IMR-90 (cell line): ENCODE results near the gene GAPT. TPM values are rescaled to one million over a fixed set of nuclear protein-coding genes. Genes with fewer than 3 reads are reported as not detected.

Source experiments
- ATAC-seq: fragments of 200-7000 bp; cut with Tn5 transposase; 2 replicates; pipeline ENCODE4 v1.9.1; 2020; ENCODE audit warnings: low read depth, mild to moderate bottlenecking, moderate library complexity
- BruUV-seq: library from RNA; stranded (reverse); fragments of 400-500 nt; replicated peaks from 2 replicates; lab custom pipeline; 2021; lab: Mats Ljungman, UMichigan
- CTCF ChIA-PET: fragments of 300-600 bp; formaldehyde crosslinking; extraction: SDS; loops from one replicate; lab custom pipeline; 2021; ENCODE audit warnings: antibody characterized with exemption; lab: Yijun Ruan, JAX
- POLR2A ChIA-PET: fragments of 300-600 bp; sonication (Branson Sonifier 250); formaldehyde crosslinking; loops from one replicate; lab custom pipeline; 2022; ENCODE audit warnings: antibody characterized with exemption; ENCODE audit not compliant: unreplicated experiment; lab: Charles Lee
- DNase-seq: peaks from one replicate; pipeline ENCODE4 v3.0.0; 2013
- H2AFZ ChIP-seq: replicated peaks from 2 replicates; pipeline ENCODE3; 2013; ENCODE audit warnings: low read length, mild to moderate bottlenecking; ENCODE audit not compliant: poor library complexity
- H2AK5ac ChIP-seq: 2 replicates; pipeline ENCODE4 v1.6.1; 2013; ENCODE audit warnings: low read depth, low read length, inconsistent platforms
- H2AK9ac ChIP-seq: replicated peaks from 2 replicates; pipeline ENCODE3; 2013; ENCODE audit warnings: mild to moderate bottlenecking, low read depth, low read length, moderate library complexity; ENCODE audit not compliant: poor library complexity
- H2BK120ac ChIP-seq: 2 replicates; pipeline ENCODE4 v1.6.1; 2013; ENCODE audit warnings: low read depth, low read length, inconsistent platforms
- H2BK15ac ChIP-seq: 3 replicates; pipeline ENCODE4 v1.6.1; 2013; ENCODE audit warnings: low read depth, low read length, inconsistent platforms
- H2BK20ac ChIP-seq: 2 replicates; pipeline ENCODE4 v1.6.1; 2013; ENCODE audit warnings: low read depth, mild to moderate bottlenecking, inconsistent platforms, low read length, moderate library complexity
- H2BK5ac ChIP-seq: 2 replicates; pipeline ENCODE4 v1.6.1; 2013; ENCODE audit warnings: mild to moderate bottlenecking, low read depth, low read length, inconsistent platforms; ENCODE audit not compliant: poor library complexity, severe bottlenecking
- H3K14ac ChIP-seq: replicated peaks from 2 replicates; pipeline ENCODE4 v1.6.1; 2013; ENCODE audit warnings: low read depth, low read length, inconsistent platforms
- H3K18ac ChIP-seq: 2 replicates; pipeline ENCODE4 v1.6.1; 2013; ENCODE audit warnings: low read depth, low read length, control low read depth
- H3K23ac ChIP-seq: 2 replicates; pipeline ENCODE4 v1.6.1; 2013; ENCODE audit warnings: low read depth, low read length, inconsistent platforms
- H3K27ac ChIP-seq: 2 replicates; pipeline ENCODE4 v1.5.1; 2013; ENCODE audit warnings: mild to moderate bottlenecking, control low read depth, low read length; ENCODE audit not compliant: insufficient read depth
- H3K27me3 ChIP-seq: 2 replicates; pipeline ENCODE4 v1.6.1; 2013; ENCODE audit warnings: low read length; ENCODE audit not compliant: control insufficient read depth, insufficient read depth
- H3K36me3 ChIP-seq: 2 replicates; pipeline ENCODE4 v1.6.1; 2013; ENCODE audit warnings: low read length, mixed read lengths; ENCODE audit not compliant: control insufficient read depth, insufficient read depth
- H3K4ac ChIP-seq: 2 replicates; pipeline ENCODE4 v1.6.1; 2013; ENCODE audit warnings: low read depth, low read length, inconsistent platforms
- H3K4me1 ChIP-seq: 2 replicates; pipeline ENCODE4 v1.6.1; 2013; ENCODE audit warnings: low read length, mixed read lengths; ENCODE audit not compliant: control insufficient read depth, insufficient read depth
- H3K4me2 ChIP-seq: 2 replicates; pipeline ENCODE4 v1.6.1; 2013; ENCODE audit warnings: low read depth, mild to moderate bottlenecking, control low read depth, low read length, moderate library complexity
- H3K4me3 ChIP-seq: 2 replicates; pipeline ENCODE4 v1.5.1; 2013; ENCODE audit warnings: low read depth, mild to moderate bottlenecking, control low read depth, low read length, moderate library complexity; ENCODE audit not compliant: insufficient read depth
- H3K56ac ChIP-seq: 2 replicates; pipeline ENCODE4 v1.6.1; 2013; ENCODE audit warnings: low read length, inconsistent platforms; ENCODE audit not compliant: insufficient read depth; ENCODE audit errors: extremely low read depth
- H3K79me1 ChIP-seq, 2 experiments: 2 replicates each; pipeline ENCODE4 v1.6.1; 2013; ENCODE audit warnings: low read length in 2 of 2, inconsistent platforms in 1 of 2, low read depth in 1 of 2
- H3K9ac ChIP-seq: 2 replicates; pipeline ENCODE4 v1.6.1; 2013; ENCODE audit warnings: low read depth, low read length, control low read depth
- H3K9me1 ChIP-seq: 2 replicates; pipeline ENCODE4 v1.6.1; 2013; ENCODE audit warnings: low read length, inconsistent platforms; ENCODE audit not compliant: insufficient read depth
- H3K9me3 ChIP-seq: 2 replicates; pipeline ENCODE4 v1.6.1; 2013; ENCODE audit warnings: low read length; ENCODE audit not compliant: control insufficient read depth, insufficient read depth
- H4K20me1 ChIP-seq: 2 replicates; pipeline ENCODE4 v1.6.1; 2013; ENCODE audit warnings: low read length, inconsistent platforms; ENCODE audit not compliant: insufficient read depth
- H4K5ac ChIP-seq: 2 replicates; pipeline ENCODE4 v1.6.1; 2013; ENCODE audit warnings: mild to moderate bottlenecking, low read depth, low read length, control low read depth
- H4K8ac ChIP-seq, 2 experiments: 2 replicates each; pipeline ENCODE4 v1.6.1; 2013; ENCODE audit warnings: low read depth in 2 of 2, low read length in 2 of 2, control low read depth in 1 of 2, inconsistent platforms in 1 of 2
- H4K91ac ChIP-seq: 2 replicates; pipeline ENCODE4 v1.6.1; 2013; ENCODE audit warnings: low read depth, low read length, inconsistent platforms; ENCODE audit not compliant: insufficient read depth
- CEBPB ChIP-seq: IDR thresholded peaks from 2 replicates; pipeline ENCODE4 v1.6.1; 2012; ENCODE audit warnings: low read depth, low read length, improper control_type of control experiment
- CHD1 ChIP-seq: IDR thresholded peaks from 2 replicates; pipeline ENCODE4 v1.6.1; 2012; ENCODE audit warnings: low read depth, low read length, improper control_type of control experiment
- FOS ChIP-seq: fragments of 150-350 bp; IDR thresholded peaks from 2 replicates; pipeline ENCODE4 v1.6.1; 2016; ENCODE audit warnings: low read depth, low read length
- MAFK ChIP-seq: IDR thresholded peaks from 2 replicates; pipeline ENCODE4 v1.6.1; 2012; ENCODE audit warnings: low read depth, low read length, improper control_type of control experiment
- MAZ ChIP-seq: IDR thresholded peaks from 2 replicates; pipeline ENCODE4 v1.6.1; 2012; ENCODE audit warnings: low read depth, mild to moderate bottlenecking, low read length, improper control_type of control experiment, moderate library complexity, borderline replicate concordance
- MXI1 ChIP-seq: IDR thresholded peaks from 2 replicates; pipeline ENCODE4 v1.6.1; 2012; ENCODE audit warnings: low read depth, mild to moderate bottlenecking, low read length, moderate library complexity, borderline replicate concordance
- NFE2L2 ChIP-seq: fragments of 150-350 bp; IDR thresholded peaks from 2 replicates; pipeline ENCODE4 v1.6.1; 2016; ENCODE audit warnings: low read depth, mild to moderate bottlenecking, low read length
- POLR2A ChIP-seq: IDR thresholded peaks from 2 replicates; pipeline ENCODE4 v1.6.1; 2012; ENCODE audit warnings: mild to moderate bottlenecking, low read depth, low read length
- RAD21 ChIP-seq: IDR thresholded peaks from 2 replicates; pipeline ENCODE4 v1.6.1; 2012; ENCODE audit warnings: low read length, improper control_type of control experiment
- RCOR1 ChIP-seq: IDR thresholded peaks from 2 replicates; pipeline ENCODE4 v1.6.1; 2012; ENCODE audit warnings: mild to moderate bottlenecking, low read length, improper control_type of control experiment; ENCODE audit not compliant: insufficient replicate concordance
- RFX5 ChIP-seq: IDR thresholded peaks from 2 replicates; pipeline ENCODE4 v1.8.0; 2012; ENCODE audit warnings: low read depth, mild to moderate bottlenecking, low read length, moderate library complexity
- SMC3 ChIP-seq: fragments of 150-350 bp; IDR thresholded peaks from 2 replicates; pipeline ENCODE4 v1.6.1; 2016; ENCODE audit warnings: low read depth, mild to moderate bottlenecking, antibody characterized with exemption, low read length, moderate library complexity
- dilution Hi-C: fragments of 300-500 bp; cut with HindIII; formaldehyde crosslinking; loops from one replicate; pipeline ENCODE4 v1.14.3; 2018; ENCODE audit warnings: low sequenced_read_pairs; ENCODE audit not compliant: unreplicated experiment
- in situ Hi-C: fragments of 300-500 bp; cut with MboI; formaldehyde crosslinking; loops from 3 replicates; pipeline ENCODE4 v1.14.3; 2019; ENCODE audit warnings: low sequenced_read_pairs, inconsistent platforms, mixed read lengths
- intact Hi-C: fragments of 100-400 bp; cut with micrococcal nuclease; formaldehyde crosslinking; loops from 2 replicates; pipeline ENCODE4 v1.10.0; 2022
- polyA plus RNA-seq, 3 experiments: library from polyadenylated mRNA; depleted of rRNA; stranded (reverse); fragments of >200 nt; gene quantifications; 2 replicates each; pipeline ENCODE4 v1.2.3, GENCODE V29; 2012; ENCODE audit warnings: low replicate concordance in 1 of 3
- total RNA-seq: library from RNA; depleted of rRNA; stranded (reverse); fragments of >200 nt; gene quantifications from 2 replicates; pipeline ENCODE4 v1.2.3, GENCODE V29; 2012
- TF ChIP-seq, protein P1 (sequence below): fragments of 150-350 bp; IDR thresholded peaks from 2 replicates; pipeline ENCODE4 v1.6.1; 2016; ENCODE audit warnings: low read depth, mild to moderate bottlenecking, low read length, moderate library complexity, borderline replicate concordance
- TF ChIP-seq, protein P2 (sequence below): fragments of 150-350 bp; IDR thresholded peaks from 2 replicates; pipeline ENCODE4 v1.6.1; 2017; ENCODE audit warnings: mild to moderate bottlenecking, antibody characterized with exemption, low read length, low read depth
- TF ChIP-seq, protein P3 (sequence below): conservative IDR thresholded peaks from 2 replicates; pipeline ENCODE4 v1.5.1; 2012; ENCODE audit warnings: mild to moderate bottlenecking, low read depth, low read length, improper control_type of control experiment

The GAPT gene
- total and polyA plus RNA-seq, 2 of the 4 experiments (the other 2 are of a cell fraction), result not detected

DNA sequence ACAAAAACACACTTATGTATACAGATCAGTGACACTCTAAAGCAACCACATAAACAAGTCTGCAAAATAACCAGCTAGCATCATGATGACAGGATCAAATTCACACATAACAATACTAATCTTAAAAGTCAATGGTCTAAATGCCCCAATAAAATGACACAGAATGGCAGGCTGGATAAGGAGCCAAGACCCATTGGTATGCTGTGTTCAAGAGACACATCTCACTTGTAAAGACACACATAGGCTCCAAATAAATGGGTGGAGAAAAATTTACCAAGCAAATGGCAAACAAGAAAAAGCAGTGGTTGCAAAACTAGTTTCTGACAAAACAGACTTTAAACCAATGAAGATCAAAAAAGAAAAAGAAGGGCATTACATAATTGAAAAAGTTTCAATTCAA is 26.0 kb downstream of the GAPT start:
- in situ Hi-C loops (no loop called here), intact Hi-C loops (no loop called here), dilution Hi-C loops (no loop called here)
- Histone ChIP-seq H3K18ac (no peak overlapping the region), H2BK20ac (no peak overlapping the region), H3K36me3 (no peaks in the 10 kb centered on the region), H2BK5ac (no peak overlapping the region), H3K14ac (no peak overlapping the region), H3K23ac (no peak overlapping the region), H4K20me1 (no peaks in the 10 kb centered on the region), H3K9ac (no peak overlapping the region), H2AFZ (no peak overlapping the region), H3K4me2 (no peak overlapping the region), H2BK120ac (no peak overlapping the region), H2AK9ac (no peak overlapping the region), H3K56ac (no peak overlapping the region), H2BK15ac (no peak overlapping the region), H3K4ac (no peak overlapping the region), H4K8ac (no peak overlapping the region), H3K4me1 (no peaks in the 10 kb centered on the region), H3K27me3 (no peaks in the 10 kb centered on the region), H3K27ac (no peak overlapping the region), H3K4me3 (no peak overlapping the region), H3K9me3 (peaks cover 2% of the 10 kb centered on the region; the same call in 1 of the 2 replicates), H3K9me1 (no peaks in the 10 kb centered on the region), H4K91ac (no peak overlapping the region), H4K5ac (no peak overlapping the region), H2AK5ac (no peak overlapping the region), H3K79me1 (no peaks in the 10 kb centered on the region)
- ChIA-PET CTCF (no interaction called here), POLR2A (no interaction called here)
- no TSS peak for BruUV-seq
- no peak for TF ChIP-seq MXI1
- TF ChIP-seq FOS, result no peak
- no peak for TF ChIP-seq CEBPB
- TF ChIP-seq, protein P1, sequence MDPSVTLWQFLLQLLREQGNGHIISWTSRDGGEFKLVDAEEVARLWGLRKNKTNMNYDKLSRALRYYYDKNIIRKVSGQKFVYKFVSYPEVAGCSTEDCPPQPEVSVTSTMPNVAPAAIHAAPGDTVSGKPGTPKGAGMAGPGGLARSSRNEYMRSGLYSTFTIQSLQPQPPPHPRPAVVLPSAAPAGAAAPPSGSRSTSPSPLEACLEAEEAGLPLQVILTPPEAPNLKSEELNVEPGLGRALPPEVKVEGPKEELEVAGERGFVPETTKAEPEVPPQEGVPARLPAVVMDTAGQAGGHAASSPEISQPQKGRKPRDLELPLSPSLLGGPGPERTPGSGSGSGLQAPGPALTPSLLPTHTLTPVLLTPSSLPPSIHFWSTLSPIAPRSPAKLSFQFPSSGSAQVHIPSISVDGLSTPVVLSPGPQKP, result no peak
- TF ChIP-seq RFX5, result no peak
- no peak for TF ChIP-seq RAD21
- TF ChIP-seq RCOR1, result no peak
- TF ChIP-seq, protein P2, sequence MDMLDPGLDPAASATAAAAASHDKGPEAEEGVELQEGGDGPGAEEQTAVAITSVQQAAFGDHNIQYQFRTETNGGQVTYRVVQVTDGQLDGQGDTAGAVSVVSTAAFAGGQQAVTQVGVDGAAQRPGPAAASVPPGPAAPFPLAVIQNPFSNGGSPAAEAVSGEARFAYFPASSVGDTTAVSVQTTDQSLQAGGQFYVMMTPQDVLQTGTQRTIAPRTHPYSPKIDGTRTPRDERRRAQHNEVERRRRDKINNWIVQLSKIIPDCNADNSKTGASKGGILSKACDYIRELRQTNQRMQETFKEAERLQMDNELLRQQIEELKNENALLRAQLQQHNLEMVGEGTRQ, result no peak
- TF ChIP-seq MAFK, result no peak
- TF ChIP-seq NFE2L2, result no peak
- TF ChIP-seq CHD1, result no peak
- TF ChIP-seq, protein P3, sequence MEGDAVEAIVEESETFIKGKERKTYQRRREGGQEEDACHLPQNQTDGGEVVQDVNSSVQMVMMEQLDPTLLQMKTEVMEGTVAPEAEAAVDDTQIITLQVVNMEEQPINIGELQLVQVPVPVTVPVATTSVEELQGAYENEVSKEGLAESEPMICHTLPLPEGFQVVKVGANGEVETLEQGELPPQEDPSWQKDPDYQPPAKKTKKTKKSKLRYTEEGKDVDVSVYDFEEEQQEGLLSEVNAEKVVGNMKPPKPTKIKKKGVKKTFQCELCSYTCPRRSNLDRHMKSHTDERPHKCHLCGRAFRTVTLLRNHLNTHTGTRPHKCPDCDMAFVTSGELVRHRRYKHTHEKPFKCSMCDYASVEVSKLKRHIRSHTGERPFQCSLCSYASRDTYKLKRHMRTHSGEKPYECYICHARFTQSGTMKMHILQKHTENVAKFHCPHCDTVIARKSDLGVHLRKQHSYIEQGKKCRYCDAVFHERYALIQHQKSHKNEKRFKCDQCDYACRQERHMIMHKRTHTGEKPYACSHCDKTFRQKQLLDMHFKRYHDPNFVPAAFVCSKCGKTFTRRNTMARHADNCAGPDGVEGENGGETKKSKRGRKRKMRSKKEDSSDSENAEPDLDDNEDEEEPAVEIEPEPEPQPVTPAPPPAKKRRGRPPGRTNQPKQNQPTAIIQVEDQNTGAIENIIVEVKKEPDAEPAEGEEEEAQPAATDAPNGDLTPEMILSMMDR, result no peak
- TF ChIP-seq SMC3, result no peak
- TF ChIP-seq MAZ, result no peak
- TF ChIP-seq POLR2A, result no peak
- no peak for DNase-seq
- ATAC-seq, result no peak
